ENCODE data around the gene PPP1R37. TPM values are rescaled to one million over a fixed set of nuclear protein-coding genes. Genes with fewer than 3 reads are reported as not detected.
A peak's percentile ranks its signal among the peaks of the same experiment; 100 is the strongest.

The PPP1R37 gene
- total and polyA plus RNA-seq, 2 of the 13 experiments (the other 11 are each of a cell fraction or from before 2014, with no cell fraction given), result 9.0 to 14.3 TPM

DNA sequence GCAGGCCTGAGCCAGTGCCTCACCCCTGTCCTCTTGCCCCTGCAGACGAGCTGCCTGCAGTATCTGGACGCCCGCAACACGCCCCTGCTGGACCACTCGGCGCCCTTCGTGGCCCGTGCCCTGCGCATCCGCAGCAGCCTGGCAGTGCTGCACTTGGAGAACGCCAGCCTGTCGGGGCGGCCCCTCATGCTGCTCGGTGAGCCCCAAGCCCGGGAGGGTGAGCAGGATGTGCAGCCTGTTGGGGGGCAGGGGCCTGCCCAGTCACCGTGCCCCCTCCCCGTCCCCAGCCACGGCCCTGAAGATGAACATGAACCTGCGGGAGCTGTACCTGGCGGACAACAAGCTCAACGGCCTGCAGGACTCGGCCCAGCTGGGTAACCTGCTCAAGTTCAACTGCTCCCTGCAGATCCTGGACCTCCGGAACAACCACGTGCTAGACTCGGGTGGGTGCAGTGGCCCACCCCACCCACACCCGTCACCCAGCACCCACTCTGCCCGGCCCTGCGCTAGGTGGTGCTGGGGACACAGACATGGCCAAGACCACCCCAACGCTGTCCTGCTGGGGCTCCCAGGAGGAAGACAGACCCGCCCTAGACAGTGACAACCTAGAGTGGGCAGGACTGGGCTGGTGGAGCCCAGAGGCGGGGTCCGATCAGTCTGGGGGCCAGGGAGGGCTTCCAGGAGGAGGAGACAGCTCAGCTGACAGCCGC is 49.2 kb downstream of the PPP1R37 start (continued):
- TF ChIP-seq MAZ (IDR thresholded peaks at IDR 0.05; ENCODE audit: borderline replicate concordance, low read depth, low read length), result no peak
- no peak for TF ChIP-seq MAZ (CRISPR knock-in tag; IDR thresholded peaks at IDR 0.05; ENCODE audit: low read depth)
- no peak for TF ChIP-seq ZNF570 (CRISPR knock-in tag; IDR thresholded peaks at IDR 0.05; ENCODE audit: borderline replicate concordance)
- TF ChIP-seq RXRB (CRISPR knock-in tag; IDR thresholded peaks at IDR 0.05; ENCODE audit: borderline replicate concordance), result no peak
- no peak for TF ChIP-seq FOXA1 (IDR thresholded peaks at IDR 0.05)
- no peak for TF ChIP-seq FOXA1 (CRISPR knock-in tag; IDR thresholded peaks at IDR 0.05)

DNA sequence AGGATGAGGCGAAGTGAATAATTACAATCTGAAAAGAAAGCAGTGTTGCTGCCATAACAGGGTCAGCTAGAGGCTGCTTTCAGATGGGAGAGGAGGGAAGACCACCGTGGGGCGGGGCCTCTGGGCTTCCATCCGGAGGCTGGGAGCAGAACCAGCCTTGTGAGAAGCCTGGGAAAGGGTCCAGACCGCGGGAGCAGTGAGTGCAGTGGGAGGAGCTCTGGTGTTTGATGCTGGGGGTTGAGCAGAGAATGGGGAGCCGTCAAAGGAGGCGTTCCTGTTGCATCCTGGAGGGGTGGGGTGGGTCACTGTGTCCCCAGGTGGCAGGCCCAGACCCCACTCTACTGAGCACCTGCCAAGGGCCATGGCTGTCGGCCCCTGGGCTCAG is 49.7 kb downstream of the PPP1R37 start:
- intact Hi-C loops (cut with micrococcal nuclease; ENCODE audit: unreplicated experiment), result no loop called here
- H3K36me3 ChIP-seq (replicated peaks in 1 of 2; ENCODE audit: control insufficient read depth in 1 of 2, insufficient read depth in 2 of 2, low read length in 2 of 2), result peaks cover 9 to 10% of the 10 kb centered on the region in 2 experiments; a peak in 3 of 5 replicates
- ChIA-PET CTCF (ENCODE audit: low intra/inter-chr PET ratio, low total read pairs) (no interaction called here), POLR2A (no interaction called here)
- no peaks in the 10 kb centered on the region for H3K9me3 ChIP-seq (ENCODE audit: low read length)
- H3K4me1 ChIP-seq (ENCODE audit: insufficient read depth, low read length), result peaks cover 6% of the 10 kb centered on the region
- TF ChIP-seq, protein P1, sequence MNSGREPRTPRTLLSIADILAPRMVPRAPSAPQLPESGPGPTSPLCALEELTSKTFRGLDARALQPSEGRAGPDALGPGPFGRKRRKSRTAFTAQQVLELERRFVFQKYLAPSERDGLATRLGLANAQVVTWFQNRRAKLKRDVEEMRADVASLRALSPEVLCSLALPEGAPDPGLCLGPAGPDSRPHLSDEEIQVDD (CRISPR knock-in tag; IDR thresholded peaks at IDR 0.05; ENCODE audit: borderline replicate concordance), result no peak
- TF ChIP-seq AGO2 (optimal IDR thresholded peaks at IDR 0.05; ENCODE audit: low read depth, low read length), result peak; percentile 4
- no peak for TF ChIP-seq FOXP1 (IDR thresholded peaks at IDR 0.05)
- no peak for TF ChIP-seq FOXP1 (CRISPR knock-in tag; IDR thresholded peaks at IDR 0.05)
- TF ChIP-seq ZNF891 (CRISPR knock-in tag; IDR thresholded peaks at IDR 0.05), result no peak
- H3K4me3 ChIP-seq (replicated peaks in 1 of 3; ENCODE audit: insufficient read depth in 1 of 3, low read depth in 2 of 3, low read length in 3 of 3), result no peak overlapping the region
- 94% methylated on average over 7 of the region's 9 CpGs for whole genome bisulfite sequencing (ENCODE audit: low lambda C conversion rate)
- no TSS peak for BruUV-seq (replicated peaks)
- no peak overlapping the region for H3K27ac ChIP-seq (ENCODE audit: extremely low read length, insufficient read depth, low read length)
- in situ Hi-C loops (cut with HindIII; ENCODE audit: extremely low pct_ligation_motif_present, low pct_unique_long_range_greater_than_20kb), result no loop called here
- DNase-seq (ENCODE audit: low spot score) (no peak), FAIRE-seq (no peak), ATAC-seq (no peak)
- no peak overlapping the region for H3K9ac ChIP-seq (ENCODE audit: insufficient read depth, low read depth, low read length)
- no peak overlapping the region for H2AFZ ChIP-seq (ENCODE audit: low read length)
- H3K79me2 ChIP-seq (ENCODE audit: insufficient read depth, low read length), result peaks cover 3% of the 10 kb centered on the region
- H4K20me1 ChIP-seq (ENCODE audit: insufficient read depth, low read length), result no peaks in the 10 kb centered on the region
- no peak overlapping the region for H3K4me2 ChIP-seq (ENCODE audit: low read depth, low read length)
- no peaks in the 10 kb centered on the region for H3K27me3 ChIP-seq (ENCODE audit: control insufficient read depth in 1 of 2, insufficient read depth in 2 of 2, low read length in 2 of 2)

Data from HepG2 (cell line).